PFSK-1 (cell line): ENCODE measurements around the gene CAPN1.

Source experiments
- REST ChIP-seq, 2 experiments: IDR thresholded peaks; 2 replicates each; pipeline versions ENCODE4 v1.6.1 to v1.8.0; 2011 to 2012; ENCODE audit warnings: low read depth in 2 of 2, low read length in 2 of 2, control low read depth in 1 of 2, inconsistent platforms in 1 of 2, mild to moderate bottlenecking in 1 of 2, moderate library complexity in 1 of 2; ENCODE audit not compliant: insufficient read depth in 1 of 2
- TAF1 ChIP-seq: IDR thresholded peaks from 2 replicates; pipeline ENCODE4 v1.6.1; 2012; ENCODE audit warnings: low read length, control low read depth, borderline replicate concordance; ENCODE audit not compliant: insufficient read depth

- TF ChIP-seq TAF1 (no peak), REST (IDR thresholded peaks at IDR 0.05; ENCODE audit: insufficient read depth in 1 of 2, low read depth in 2 of 2, low read length in 2 of 2) (no peak)
These were observed 14.1 kb upstream of the CAPN1 start for GRCh38 chr11:65167656-65168055.
